Right atrium auricular region (tissue), 2 donors: ENCODE measurements around the gene TSPAN10. TPM values are rescaled to one million over a fixed set of nuclear protein-coding genes. Genes with fewer than 3 reads are reported as not detected.

Source experiments
- DNase-seq: peaks from one replicate; pipeline ENCODE4 v3.0.0-alpha.2; 2019; ENCODE audit warnings: low spot score
- H3K27ac ChIP-seq, 2 donors: fragments of 200-600 bp; sonication (generic); 1 replicate in 1 of 2; 2 replicates in 1 of 2; pipeline ENCODE4 v1.5.1; 2016 to 2019
- H3K27me3 ChIP-seq, 2 donors: fragments of 200-600 bp; sonication (generic); one replicate each; pipeline versions ENCODE4 v1.5.1 to v1.6.0; 2017 to 2019
- H3K36me3 ChIP-seq: fragments of 200-600 bp; sonication (generic); one replicate; pipeline ENCODE4 v1.5.1; 2016
- H3K4me1 ChIP-seq, 2 donors: fragments of 200-600 bp; sonication (generic); one replicate each; pipeline versions ENCODE4 v1.5.1 to v1.6.0; 2017 to 2019
- H3K4me3 ChIP-seq, 2 donors: fragments of 200-600 bp; sonication (generic); 1 replicate in 1 of 2; 2 replicates in 1 of 2; pipeline ENCODE4 v1.5.1; 2017 to 2019; ENCODE audit warnings: mild to moderate bottlenecking in 1 of 2, moderate library complexity in 1 of 2
- H3K9me3 ChIP-seq, 2 donors: fragments of 200-600 bp; sonication (generic); one replicate each; pipeline ENCODE4 v1.5.1; 2019
- total RNA-seq, 2 donors: library from RNA; depleted of rRNA; stranded (reverse); fragments of >200 nt; gene quantifications; one replicate each; pipeline ENCODE4 v1.1.0, GENCODE V29; 2016
- TF ChIP-seq, protein P1 (sequence below), 2 donors: fragments of 200-600 bp; sonication (generic); IDR thresholded peaks; one replicate each; pipeline ENCODE4 v1.5.1; 2019; ENCODE audit warnings: antibody characterized with exemption in 2 of 2

TSPAN10 gene
- total RNA-seq, result not detected

DNA sequence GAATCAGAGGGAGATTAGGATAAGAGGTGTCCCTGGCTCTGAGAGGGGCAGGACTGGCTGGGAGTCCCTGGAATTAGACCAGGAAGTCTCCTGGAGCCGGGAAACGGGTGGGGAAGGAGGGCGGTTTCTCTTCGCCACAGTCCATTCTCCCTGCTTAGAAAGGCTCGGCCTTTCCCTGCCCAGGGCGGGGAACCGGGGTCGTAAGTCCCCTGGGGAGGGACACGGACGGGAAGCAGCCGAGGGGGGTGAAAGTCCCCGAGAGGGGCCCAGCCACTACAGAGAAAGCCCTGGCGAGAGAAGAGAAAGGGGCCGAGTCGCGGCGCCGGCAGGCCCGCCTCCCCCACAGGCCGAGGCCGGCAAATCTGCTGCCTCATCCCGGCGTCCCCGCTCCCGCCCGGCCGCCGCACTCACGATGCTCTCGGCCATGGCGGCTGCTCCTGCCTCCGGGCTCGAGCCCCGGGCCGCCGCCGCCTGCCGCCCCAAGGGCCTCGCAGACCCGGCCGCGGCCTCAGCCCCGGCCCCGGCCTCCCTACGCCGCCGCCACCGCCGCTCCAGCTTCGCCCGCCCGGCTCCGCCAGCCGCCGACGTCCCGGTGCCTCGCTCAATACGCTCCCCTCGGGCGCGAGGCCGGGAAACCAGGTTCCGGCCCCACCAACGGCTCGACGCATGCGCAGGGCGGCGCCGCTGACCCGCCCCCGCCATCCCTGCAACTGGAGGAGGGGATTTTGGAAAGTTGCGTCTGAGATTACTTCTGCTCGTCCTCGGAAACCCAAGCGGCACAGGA lies at the start of gene TSPAN10, which contains the start of gene NPLOC4:
TSS of gene TSPAN10 (plus strand) at position 692 of the 784 bp plus-strand sequence. CDS start 5,217 bp downstream, outside the sequence.
TSS of gene NPLOC4 (minus strand) at position 608 of the 784 bp plus-strand sequence. CDS start at position 426, 182 bp downstream.
- peak within 1 kb of the TSS; percentile 71 to 93 for H3K4me3 ChIP-seq
- peaks cover 0 to 32% of the 10 kb centered on the region in 2 donors for H3K4me1 ChIP-seq

DNA sequence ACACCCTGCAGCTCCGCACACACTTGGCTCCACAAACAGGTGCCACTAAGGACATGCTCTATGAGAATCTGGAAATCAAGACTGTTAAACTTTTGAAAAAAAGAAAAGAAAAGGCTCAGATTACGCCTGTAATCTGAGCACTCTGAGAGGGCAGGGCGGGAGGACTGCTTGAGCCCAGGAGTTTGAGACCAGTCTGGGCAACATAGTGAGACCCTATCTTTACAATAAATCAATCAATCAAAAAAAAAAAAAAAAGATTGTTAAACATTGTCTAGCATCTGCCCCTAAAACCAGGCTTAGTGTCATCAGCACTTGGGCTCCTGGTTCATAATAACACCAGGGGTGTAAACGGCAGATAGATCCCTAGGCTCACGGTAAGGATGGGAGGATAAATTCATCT lies 47.4 kb upstream of the TSPAN10 start:
- Histone ChIP-seq H3K9me3 (no peaks in the 10 kb centered on the region), H3K36me3 (peaks cover 92% of the 10 kb centered on the region), H3K27me3 (no peaks in the 10 kb centered on the region), H3K27ac (no peak overlapping the region), H3K4me3 (no peak overlapping the region), H3K4me1 (peaks cover 0 to 3% of the 10 kb centered on the region in 2 donors)
- TF ChIP-seq, protein P1, sequence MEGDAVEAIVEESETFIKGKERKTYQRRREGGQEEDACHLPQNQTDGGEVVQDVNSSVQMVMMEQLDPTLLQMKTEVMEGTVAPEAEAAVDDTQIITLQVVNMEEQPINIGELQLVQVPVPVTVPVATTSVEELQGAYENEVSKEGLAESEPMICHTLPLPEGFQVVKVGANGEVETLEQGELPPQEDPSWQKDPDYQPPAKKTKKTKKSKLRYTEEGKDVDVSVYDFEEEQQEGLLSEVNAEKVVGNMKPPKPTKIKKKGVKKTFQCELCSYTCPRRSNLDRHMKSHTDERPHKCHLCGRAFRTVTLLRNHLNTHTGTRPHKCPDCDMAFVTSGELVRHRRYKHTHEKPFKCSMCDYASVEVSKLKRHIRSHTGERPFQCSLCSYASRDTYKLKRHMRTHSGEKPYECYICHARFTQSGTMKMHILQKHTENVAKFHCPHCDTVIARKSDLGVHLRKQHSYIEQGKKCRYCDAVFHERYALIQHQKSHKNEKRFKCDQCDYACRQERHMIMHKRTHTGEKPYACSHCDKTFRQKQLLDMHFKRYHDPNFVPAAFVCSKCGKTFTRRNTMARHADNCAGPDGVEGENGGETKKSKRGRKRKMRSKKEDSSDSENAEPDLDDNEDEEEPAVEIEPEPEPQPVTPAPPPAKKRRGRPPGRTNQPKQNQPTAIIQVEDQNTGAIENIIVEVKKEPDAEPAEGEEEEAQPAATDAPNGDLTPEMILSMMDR (IDR thresholded peaks at IDR 0.05), result no peak
- no peak for DNase-seq

More for the DNA sequence above, at the start of gene TSPAN10, which contains the start of gene NPLOC4:
- TF ChIP-seq, protein P1 (IDR thresholded peaks at IDR 0.05), result peak in 1 of 2 donors; percentile 19
- H3K27ac ChIP-seq, result peak within 1 kb of the TSS; percentile 74 to 91
- no peaks in the 10 kb centered on the region for H3K9me3 ChIP-seq
- peak; percentile 83 for DNase-seq
- H3K27me3 ChIP-seq, result no peaks in the 10 kb centered on the region
- no peaks in the 10 kb centered on the region for H3K36me3 ChIP-seq

DNA sequence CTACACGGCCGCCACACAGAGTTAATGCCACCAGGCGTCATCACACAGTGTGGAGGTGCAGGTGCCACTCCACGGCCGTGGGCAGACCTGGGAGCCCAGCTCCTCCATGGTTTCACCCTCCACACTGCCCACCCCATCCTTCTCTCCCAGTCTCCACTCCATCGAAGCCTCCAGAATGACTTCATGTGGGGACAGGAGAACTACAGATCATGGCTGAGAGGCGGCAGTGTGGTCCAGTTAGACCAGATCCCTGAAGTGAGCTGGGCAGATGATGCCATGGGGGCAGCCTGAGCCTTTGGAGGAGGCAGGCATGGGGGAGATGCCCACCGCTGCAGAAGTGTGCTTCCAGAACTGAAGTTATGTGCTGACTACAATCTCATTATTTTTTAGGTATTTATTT lies 46.9 kb upstream of the TSPAN10 start:
- no peaks in the 10 kb centered on the region for H3K9me3 ChIP-seq
- TF ChIP-seq, protein P1 (IDR thresholded peaks at IDR 0.05), result no peak
- H3K4me1 ChIP-seq, result peaks cover 0 to 3% of the 10 kb centered on the region in 2 donors
- peaks cover 93% of the 10 kb centered on the region for H3K36me3 ChIP-seq
- H3K27me3 ChIP-seq, result no peaks in the 10 kb centered on the region
- no peak overlapping the region for H3K27ac ChIP-seq
- H3K4me3 ChIP-seq, result no peak overlapping the region
- DNase-seq, result no peak

- no peak for DNase-seq
- TF ChIP-seq, protein P1 (IDR thresholded peaks at IDR 0.05), result no peak
- H3K4me1 ChIP-seq, result peaks cover 0 to 3% of the 10 kb centered on the region in 2 donors
- no peaks in the 10 kb centered on the region for H3K9me3 ChIP-seq
- no peaks in the 10 kb centered on the region for H3K27me3 ChIP-seq
- H3K4me3 ChIP-seq, result no peak overlapping the region
- H3K36me3 ChIP-seq, result peaks cover 93% of the 10 kb centered on the region
- H3K27ac ChIP-seq, result no peak overlapping the region
These were observed 45.0 kb upstream of the TSPAN10 start for GRCh38 chr17:81591971-81592370.

DNA sequence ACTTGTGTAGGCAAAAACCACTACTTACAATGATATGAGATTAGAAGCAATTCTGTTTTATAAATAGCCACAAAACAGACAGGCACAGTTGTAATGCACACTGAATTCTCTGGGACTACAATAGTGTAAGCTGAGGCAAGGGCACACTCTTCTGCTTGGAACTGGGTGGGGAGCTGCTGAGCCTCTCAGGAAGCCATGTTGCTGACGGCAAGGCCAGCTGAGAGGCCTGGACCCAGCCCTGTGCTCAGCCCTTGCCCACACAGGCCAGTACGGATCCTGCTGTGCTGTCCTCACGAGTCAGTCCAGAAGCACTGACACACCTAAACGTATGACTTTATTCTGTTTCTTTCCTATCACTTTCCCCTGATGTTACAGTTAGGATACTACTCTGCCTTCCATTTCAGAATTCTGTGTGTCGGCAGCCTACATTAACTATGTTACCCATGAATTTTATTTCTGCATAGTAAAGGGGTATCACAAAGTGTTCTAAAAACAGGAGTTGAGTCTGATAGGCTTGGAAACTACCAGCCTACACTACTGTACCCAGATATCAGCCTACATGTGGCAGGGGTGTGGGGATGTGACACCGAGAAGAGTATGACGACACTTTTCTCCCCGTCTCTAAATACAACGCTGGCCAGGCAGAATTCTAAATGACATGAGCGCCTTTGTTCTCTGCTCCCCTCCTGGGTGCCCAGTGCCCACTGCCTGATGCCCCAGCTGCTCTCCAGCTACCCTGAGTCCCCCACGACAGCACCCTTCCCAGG lies 43.7 kb upstream of the TSPAN10 start:
- Histone ChIP-seq H3K4me3 (no peak overlapping the region), H3K27me3 (no peaks in the 10 kb centered on the region), H3K27ac (peak overlapping the region in 1 of 2 donors; percentile 2), H3K9me3 (no peaks in the 10 kb centered on the region), H3K4me1 (peaks cover 0 to 3% of the 10 kb centered on the region in 2 donors), H3K36me3 (peaks cover 92% of the 10 kb centered on the region)
- TF ChIP-seq, protein P1 (IDR thresholded peaks at IDR 0.05), result no peak
- no peak for DNase-seq
